Colonic mucosa (tissue), 4 donors: ENCODE data around the gene FRMD8. TPM values are rescaled to one million over a fixed set of nuclear protein-coding genes. Genes with fewer than 3 reads are reported as not detected.
A peak's percentile ranks its signal among the peaks of the same experiment; 100 is the strongest.

ENCODE experiments used
- DNase-seq: peaks from one replicate; pipeline ENCODE4 v3.0.0-alpha.2; 2020
- H3K27ac ChIP-seq: fragments of 200-600 bp; one replicate; pipeline ENCODE4 v1.8.0; 2021
- H3K27me3 ChIP-seq: fragments of 200-600 bp; one replicate; pipeline ENCODE4 v1.8.0; 2021
- H3K36me3 ChIP-seq: fragments of 200-600 bp; one replicate; pipeline ENCODE4 v1.8.0; 2021
- H3K4me1 ChIP-seq: fragments of 200-600 bp; one replicate; pipeline ENCODE4 v1.8.0; 2021; ENCODE audit warnings: mild to moderate bottlenecking
- H3K4me3 ChIP-seq: fragments of 200-600 bp; one replicate; pipeline ENCODE4 v1.8.0; 2021
- H3K9ac ChIP-seq, 2 donors: one replicate each; pipeline ENCODE4 v1.7.0; 2013; ENCODE audit warnings: control low read depth in 2 of 2, low read depth in 2 of 2, low read length in 2 of 2
- H3K9me3 ChIP-seq: fragments of 200-600 bp; one replicate; pipeline ENCODE4 v1.8.0; 2021
- CTCF ChIP-seq: fragments of 200-600 bp; IDR thresholded peaks from one replicate; pipeline ENCODE4 v1.8.0; 2022; ENCODE audit warnings: antibody characterized with exemption, mild to moderate bottlenecking
- intact Hi-C: fragments of 100-400 bp; cut with DNase I; formaldehyde crosslinking; loops from one replicate; pipeline ENCODE4 v1.14.1; 2022
- total RNA-seq, 2 donors: library from RNA; stranded (reverse); fragmentation: NEBNext Ultra II Directional in 1 of 2; extraction: Animal tissue kit (Norgen Biotek cat#: 25700) in 1 of 2; gene quantifications; one replicate each; pipeline ENCODE4 v1.2.1, GENCODE V29; 2021
- donor health status: healthy.
- donor health status: DM: no; HTN: no; CAD: no.
- donor health status: DM: no; HTN: no; CAD: no.

Gene FRMD8
- total RNA-seq, 2 donors from 2014 or later: 30.7 to 43.9 TPM

- Histone ChIP-seq H3K36me3 (no peaks in the 10 kb centered on the region), H3K9me3 (no peaks in the 10 kb centered on the region), H3K4me3 (no peak overlapping the region), H3K27me3 (no peaks in the 10 kb centered on the region), H3K27ac (no peak overlapping the region), H3K9ac (no peak overlapping the region), H3K4me1 (no peaks in the 10 kb centered on the region)
- TF ChIP-seq CTCF: no peak
- intact Hi-C loops: no loop called here
- no peak for DNase-seq
Measured at GRCh38 chr11:65376138-65376713, 10.2 kb upstream of the FRMD8 start.

GRCh38 chr11:65377036-65377435 is 9.4 kb upstream of the FRMD8 start:
- no peak overlapping the region for H3K27ac ChIP-seq
- H3K4me1 ChIP-seq: no peaks in the 10 kb centered on the region
- intact Hi-C loops: no loop called here
- H3K9me3 ChIP-seq: no peaks in the 10 kb centered on the region
- H3K36me3 ChIP-seq: no peaks in the 10 kb centered on the region
- no peak overlapping the region for H3K9ac ChIP-seq
- no peak overlapping the region for H3K4me3 ChIP-seq
- DNase-seq: no peak
- TF ChIP-seq CTCF: no peak
- no peaks in the 10 kb centered on the region for H3K27me3 ChIP-seq

GRCh38 chr11:65377777-65378176 is 8.7 kb upstream of the FRMD8 start:
- Histone ChIP-seq H3K27me3 (no peaks in the 10 kb centered on the region), H3K27ac (no peak overlapping the region), H3K9ac (no peak overlapping the region), H3K36me3 (no peaks in the 10 kb centered on the region), H3K9me3 (no peaks in the 10 kb centered on the region), H3K4me3 (no peak overlapping the region), H3K4me1 (no peaks in the 10 kb centered on the region)
- intact Hi-C loops: no loop called here
- no peak for TF ChIP-seq CTCF
- DNase-seq: no peak

- Histone ChIP-seq H3K9me3 (no peaks in the 10 kb centered on the region), H3K4me1 (peaks cover 5% of the 10 kb centered on the region), H3K27ac (no peak overlapping the region), H3K4me3 (no peak overlapping the region), H3K36me3 (no peaks in the 10 kb centered on the region), H3K9ac (peak overlapping the region in 1 of 2 donors; percentile 26), H3K27me3 (no peaks in the 10 kb centered on the region)
- DNase-seq: no peak
- intact Hi-C loops: no loop called here
- TF ChIP-seq CTCF: no peak
Measured at GRCh38 chr11:65378208-65378927, 8.1 kb upstream of the FRMD8 start.

GRCh38 chr11:65378928-65379638 is 7.4 kb upstream of the FRMD8 start:
- H3K9me3 ChIP-seq: no peaks in the 10 kb centered on the region
- H3K27me3 ChIP-seq: no peaks in the 10 kb centered on the region
- intact Hi-C loops: no loop called here
- DNase-seq: no peak
- TF ChIP-seq CTCF: no peak
- H3K4me1 ChIP-seq: peaks cover 5% of the 10 kb centered on the region
- peak overlapping the region in 1 of 2 donors; percentile 26 for H3K9ac ChIP-seq
- no peak overlapping the region for H3K27ac ChIP-seq
- no peak overlapping the region for H3K4me3 ChIP-seq
- no peaks in the 10 kb centered on the region for H3K36me3 ChIP-seq
